NCI-H2227 treated with DMSO at 0.1 percent for 48 hours (cell line): ENCODE results near the gene C22orf39.

Experiments used
- DNase-seq: peaks from one replicate; lab custom pipeline; 2025; lab: John Stamatoyannopoulos, UW

The C22orf39 gene

GRCh38 chr22:19477321-19478044 is 30.0 kb upstream of the C22orf39 start:
- DNase-seq: no peak

DNA sequence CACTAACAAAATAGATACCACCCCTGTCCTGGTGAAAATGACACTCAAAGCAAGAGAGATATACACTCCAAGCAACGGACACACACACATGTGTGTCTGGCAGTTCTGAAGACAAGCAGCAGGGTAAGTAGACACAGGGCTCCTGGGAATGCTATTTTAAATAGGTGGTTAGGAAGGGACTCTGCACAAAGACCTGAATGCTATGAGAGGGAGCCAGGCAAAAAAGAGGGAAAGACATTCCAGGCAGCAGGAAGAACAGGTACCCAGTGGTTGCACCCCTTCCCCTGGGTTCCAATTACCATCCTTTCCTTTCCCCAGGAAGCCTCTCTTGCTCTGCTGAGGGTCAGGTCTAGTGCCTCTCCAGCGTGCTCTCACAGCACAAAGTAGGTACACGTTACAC is 28.5 kb upstream of the C22orf39 start:
- DNase-seq: no peak

DNA sequence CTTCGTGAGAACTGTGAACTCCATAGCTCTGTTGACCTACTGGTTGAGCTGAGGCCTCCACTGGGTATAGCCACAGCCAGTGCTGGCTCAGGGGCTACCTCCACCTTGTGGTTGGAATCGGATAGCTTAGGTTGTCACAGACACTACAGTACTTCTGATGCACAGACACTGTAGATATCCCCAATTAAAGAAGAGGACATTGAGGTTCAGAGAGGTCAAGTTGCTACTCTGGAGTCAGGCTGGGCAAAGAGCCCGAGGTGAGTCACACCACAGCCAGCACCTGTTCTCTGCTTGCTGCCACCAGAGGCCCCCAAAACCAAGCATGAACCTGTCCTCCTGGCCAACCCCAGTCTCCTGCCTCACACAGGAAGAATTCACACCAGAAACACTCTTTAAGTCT is 26.1 kb upstream of the C22orf39 start:
- no peak for DNase-seq

- DNase-seq: no peak
These were observed 24.7 kb upstream of the C22orf39 start for GRCh38 chr22:19472233-19472632.

GRCh38 chr22:19471572-19471971 is 24.1 kb upstream of the C22orf39 start:
- no peak for DNase-seq

GRCh38 chr22:19470010-19470409 is 22.5 kb upstream of the C22orf39 start:
- DNase-seq: no peak

DNA sequence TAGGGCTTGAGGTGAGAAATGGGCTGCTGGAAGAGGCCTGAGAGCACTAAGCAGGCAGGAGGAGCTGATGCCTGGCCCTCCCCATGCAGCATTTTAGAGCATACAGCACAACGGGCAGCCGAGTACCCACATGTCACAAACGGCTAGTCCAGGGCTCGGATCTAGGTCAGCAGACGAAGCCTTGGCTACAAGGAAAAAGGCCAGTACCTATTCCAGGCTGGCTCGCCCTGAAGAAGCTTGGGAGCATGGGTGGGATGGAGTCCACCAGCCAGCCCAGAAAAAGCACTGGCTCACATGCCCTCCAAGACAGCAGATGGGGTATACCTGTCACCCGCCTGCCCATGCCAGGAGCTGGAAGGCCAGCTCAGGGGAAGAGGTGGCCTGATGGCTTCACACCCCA is 21.9 kb upstream of the C22orf39 start:
- DNase-seq: no peak

- DNase-seq: no peak
These were observed 20.4 kb upstream of the C22orf39 start for GRCh38 chr22:19467912-19468311.

DNA sequence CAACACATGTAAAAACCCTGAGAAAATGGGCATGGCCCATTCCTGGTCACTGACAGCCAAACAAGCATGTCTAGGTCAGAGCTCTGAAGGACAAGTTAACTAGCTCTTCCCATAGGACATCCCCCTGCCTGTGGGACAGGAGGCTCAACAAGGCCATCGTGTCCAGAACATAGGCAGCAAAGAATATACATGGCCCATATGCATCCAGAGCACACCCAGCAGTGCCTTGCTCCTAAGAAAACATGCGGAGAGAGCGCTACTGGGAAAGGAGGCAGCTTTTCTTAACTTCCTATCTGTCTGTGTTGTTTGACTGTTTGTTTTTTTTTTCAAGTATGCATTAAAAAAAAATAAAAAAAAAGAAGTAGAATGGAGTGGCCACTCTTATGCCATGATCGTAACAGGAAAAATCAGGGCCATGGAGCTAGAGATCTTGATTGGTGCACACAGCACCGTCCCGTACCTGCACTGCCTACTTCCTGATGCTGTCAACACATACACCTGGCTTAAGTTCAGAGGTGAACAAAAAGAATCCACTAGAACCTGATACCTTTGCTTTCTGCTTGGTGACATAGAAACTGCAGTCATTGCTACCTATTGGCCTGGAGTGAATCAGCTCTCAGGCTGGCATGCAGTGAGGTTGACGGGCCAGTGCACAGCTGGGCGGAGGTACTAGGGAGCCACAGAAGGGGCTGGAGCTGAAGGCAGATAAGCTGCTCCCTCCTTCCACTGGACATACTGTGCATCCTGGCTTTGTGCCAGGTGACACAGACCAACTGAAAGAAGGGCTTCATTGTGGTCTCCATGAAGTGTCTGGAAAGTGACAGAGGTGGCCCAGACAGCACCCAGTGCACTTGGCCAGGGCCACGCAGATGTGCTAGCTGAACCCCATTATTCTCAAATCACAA is 19.6 kb upstream of the C22orf39 start:
- no peak for DNase-seq

GRCh38 chr22:19466126-19466716 is 18.7 kb upstream of the C22orf39 start:
- DNase-seq: no peak

DNA sequence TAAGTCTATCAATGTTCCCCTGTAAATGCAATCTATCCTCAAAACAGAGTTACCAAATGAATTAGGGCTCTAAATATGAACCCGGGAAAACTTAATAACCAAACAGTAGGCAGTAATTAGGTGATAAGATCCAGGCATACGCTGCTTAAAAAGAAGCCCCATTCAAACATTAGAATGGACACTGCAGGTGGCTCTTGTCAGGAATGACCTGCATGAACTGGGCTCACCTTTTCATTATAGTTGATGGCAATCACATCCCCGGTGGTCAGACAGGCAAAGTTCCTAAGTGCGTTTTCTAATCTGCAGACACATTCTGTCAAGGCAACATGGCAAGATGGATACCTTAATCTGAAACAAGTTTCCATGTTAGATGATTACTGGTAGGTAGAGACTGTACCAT is 17.5 kb upstream of the C22orf39 start:
- no peak for DNase-seq

GRCh38 chr22:19464546-19464945 is 17.0 kb upstream of the C22orf39 start:
- no peak for DNase-seq

- DNase-seq: no peak
These were observed 16.3 kb upstream of the C22orf39 start for GRCh38 chr22:19463491-19464469.

GRCh38 chr22:19463008-19463407 is 15.5 kb upstream of the C22orf39 start:
- DNase-seq: no peak

DNA sequence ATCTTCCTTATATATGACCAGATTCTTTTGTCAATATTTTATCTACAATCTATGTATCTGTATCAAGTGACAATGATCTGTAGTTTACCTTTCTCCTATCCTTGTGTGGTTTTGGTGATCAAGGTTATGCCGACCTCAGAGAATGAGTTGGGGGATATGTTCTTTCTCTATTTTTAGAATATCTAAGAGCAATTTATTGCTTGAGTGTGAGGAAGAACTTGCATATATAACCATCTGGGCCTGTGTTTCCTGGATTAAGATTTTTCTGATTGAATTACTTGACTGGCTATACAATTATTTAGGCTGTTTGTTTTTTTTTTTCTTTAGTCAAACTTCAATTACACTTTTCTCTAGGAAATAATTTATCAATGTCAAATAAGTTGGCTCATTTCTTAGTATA is 14.0 kb upstream of the C22orf39 start:
- no peak for DNase-seq

GRCh38 chr22:19460036-19460435 is 12.5 kb upstream of the C22orf39 start:
- no peak for DNase-seq

DNA sequence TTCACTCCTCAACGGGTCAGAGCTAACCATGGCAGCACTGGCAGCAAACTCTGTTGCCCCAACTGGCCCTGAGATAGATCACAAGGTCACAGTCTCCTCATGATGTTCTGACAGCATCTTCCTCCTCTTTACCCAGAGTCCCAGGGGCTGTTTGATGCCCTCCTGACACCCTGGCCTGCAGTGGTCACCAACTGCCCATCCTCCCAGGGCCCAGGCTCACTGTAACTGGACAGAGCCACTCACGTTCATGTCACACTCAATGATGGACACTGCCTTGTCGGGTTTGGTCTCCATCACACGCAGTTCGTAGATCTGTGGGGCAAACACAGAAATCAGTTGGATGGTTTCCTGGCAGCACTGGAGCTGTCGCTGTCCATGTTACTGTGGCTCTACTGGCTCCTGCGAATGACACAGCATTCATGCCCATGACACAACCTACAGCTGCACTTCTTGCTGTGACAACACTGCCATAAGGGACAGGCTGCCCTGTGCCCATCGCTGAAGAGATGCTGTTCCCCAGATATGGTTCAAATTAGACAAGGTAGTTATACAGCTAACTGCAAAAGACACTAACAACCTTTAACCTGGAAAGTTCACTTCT is 10.4 kb upstream of the C22orf39 start:
- no peak for DNase-seq

GRCh38 chr22:19456541-19456940 is 9.0 kb upstream of the C22orf39 start:
- no peak for DNase-seq

DNA sequence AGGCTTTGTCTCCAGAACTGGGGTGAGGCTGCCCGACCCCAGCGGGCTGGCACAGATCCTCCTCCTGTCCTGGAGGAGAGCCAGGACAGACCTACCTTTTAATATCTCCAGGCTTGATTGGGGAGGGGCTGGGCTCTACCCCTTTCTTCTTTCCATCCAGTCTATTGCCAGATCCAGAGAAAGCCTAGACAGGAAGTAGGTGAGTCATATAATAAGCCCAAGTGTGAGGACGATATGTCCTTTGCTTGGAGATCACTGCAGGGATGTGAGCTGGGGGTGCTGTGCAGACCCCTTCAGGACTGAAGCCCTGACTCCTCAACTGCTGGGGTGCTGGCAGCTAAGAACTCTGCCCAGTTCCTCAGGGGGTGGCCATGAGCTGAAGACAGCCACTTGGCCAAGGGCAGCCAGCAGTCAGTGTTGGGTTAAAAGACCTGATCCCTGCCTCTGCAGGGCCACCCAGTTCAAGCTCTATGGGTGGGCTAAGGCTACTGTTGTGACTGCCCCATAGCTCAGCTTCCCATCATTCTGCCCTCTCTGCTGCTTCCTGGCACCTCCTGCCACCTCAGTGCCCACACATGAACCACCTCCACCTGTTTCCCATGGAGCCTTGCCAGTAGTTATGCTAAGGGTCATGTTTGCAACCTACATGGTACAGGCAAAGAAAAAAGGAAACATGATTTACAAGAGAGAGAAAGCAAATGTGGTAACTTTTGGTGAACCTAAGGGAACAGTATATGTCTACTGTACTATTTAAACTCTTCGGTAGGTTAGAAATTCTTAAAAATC is 8.3 kb upstream of the C22orf39 start:
- DNase-seq: no peak

DNA sequence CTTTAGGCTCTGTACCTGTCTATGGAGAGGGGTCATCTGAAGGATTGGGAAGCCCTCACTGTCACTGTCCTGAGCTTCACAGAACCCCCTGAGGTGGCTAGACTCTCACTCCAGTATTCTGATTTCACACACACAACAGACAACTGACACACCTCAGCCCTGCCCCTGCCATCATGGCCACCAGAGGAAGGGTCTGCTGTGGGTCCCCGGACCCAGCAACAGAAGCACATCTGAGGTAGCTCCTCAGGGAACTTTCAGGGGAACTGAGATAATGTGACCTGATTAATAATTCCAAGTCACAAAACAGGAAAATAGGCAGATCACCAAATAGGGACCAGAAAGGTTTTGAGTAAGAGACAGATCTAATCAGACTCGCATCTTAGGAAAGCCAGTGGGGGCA is 7.5 kb upstream of the C22orf39 start:
- no peak for DNase-seq

GRCh38 chr22:19454156-19454555 is 6.6 kb upstream of the C22orf39 start:
- DNase-seq: no peak
